Measurements from ENCODE around the gene FGF14.

FGF14 gene

DNA sequence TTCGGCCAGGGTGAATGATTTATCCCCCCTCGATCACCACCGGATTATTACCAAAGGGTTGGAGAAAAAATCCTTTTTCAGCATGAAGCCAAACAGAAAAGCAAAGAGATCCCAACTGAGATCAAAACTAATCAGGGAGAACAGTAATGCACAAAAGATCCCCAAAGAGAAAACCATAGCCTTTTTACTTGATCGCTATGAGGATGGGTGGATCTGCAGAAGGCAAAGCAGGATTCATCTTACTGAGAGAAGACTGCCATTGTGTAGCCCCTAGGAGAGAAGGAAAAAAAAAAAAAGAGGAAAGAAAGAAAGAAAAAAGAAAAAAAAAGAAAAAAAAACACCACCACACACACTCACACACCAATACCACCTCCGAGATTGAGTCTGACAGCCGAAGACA, at the start of gene FGF14:
TSS of gene FGF14 (minus strand) at position 283 of the 400 bp plus-strand sequence.
- FAIRE-seq (no peak), DNase-seq (ENCODE audit: low spot score) (no peak)

DNA sequence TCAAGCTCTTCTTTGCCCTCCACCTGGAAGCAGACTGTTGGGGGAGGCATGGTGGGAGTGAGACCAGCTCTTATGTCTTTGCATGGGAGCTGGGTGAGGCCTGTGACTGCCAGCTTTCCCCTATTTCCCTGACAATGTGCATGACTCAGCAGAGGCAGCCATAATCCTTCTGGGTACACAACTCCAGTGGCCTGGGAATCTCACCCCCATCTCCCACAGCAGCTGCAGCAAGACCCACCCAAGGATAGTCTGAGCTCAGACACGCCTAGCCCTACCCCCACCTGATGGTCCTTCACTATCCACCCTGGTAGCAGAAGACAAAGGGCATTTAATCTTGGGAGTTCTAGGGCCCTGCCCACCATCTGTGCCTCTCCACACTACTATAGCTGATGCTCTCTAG, 41.4 kb upstream of the FGF14 start:
- DNase-seq (ENCODE audit: low spot score), result no peak
- no peak for FAIRE-seq

DNA sequence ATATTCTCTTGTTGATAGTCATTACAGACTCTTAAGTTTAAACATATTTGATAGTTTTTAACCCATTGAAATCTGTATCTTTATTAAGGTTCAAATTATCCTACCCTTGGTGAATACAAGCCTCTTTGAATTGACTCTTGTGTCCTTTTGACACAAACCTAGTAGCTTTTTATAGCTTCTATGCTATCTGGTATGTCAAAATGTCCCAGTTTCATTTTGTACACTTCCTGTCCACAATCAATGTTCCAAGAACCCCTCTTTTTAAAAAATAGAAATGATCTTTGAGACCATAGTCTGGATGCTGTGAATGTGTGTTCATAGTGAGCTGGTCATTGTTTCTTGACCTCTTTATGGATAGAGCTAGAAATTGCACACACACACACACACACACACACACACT, 39.2 kb upstream of the FGF14 start:
- FAIRE-seq (no peak), DNase-seq (ENCODE audit: low spot score) (no peak)

DNA sequence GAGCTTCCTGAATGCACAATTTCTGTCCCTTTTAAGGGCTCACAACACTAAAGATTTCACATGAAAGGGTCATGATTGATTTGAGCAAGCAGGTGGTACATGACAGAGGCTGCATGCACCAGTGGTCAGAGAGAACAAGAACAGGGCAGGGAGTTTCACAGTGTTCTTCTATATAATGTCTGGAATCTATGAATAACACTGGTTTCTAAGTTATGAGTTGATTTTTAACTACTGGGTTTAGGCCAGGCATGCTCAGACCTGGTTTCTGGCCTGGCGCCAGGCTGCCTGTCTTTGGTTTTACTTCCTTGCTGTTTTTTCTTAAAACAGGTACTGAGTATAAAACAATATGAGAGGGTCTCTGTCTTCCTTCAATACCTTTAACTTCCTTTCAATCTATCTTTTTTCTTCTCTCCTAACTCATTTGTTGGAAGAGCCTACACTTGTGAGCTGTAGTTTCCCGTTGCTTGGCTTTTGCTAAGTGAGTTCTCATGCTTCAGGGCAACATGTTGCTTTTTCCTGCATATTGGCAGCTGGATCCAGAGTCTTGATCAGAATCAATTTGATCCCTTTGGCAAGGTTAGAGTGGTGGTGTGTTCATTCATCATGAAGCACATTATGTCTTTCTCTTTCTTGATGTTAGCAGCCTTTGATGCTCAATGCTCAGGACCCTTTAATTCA, 38.5 kb upstream of the FGF14 start:
- DNase-seq (ENCODE audit: low spot score) (peak; percentile 74), FAIRE-seq (peak; percentile 93)

DNA sequence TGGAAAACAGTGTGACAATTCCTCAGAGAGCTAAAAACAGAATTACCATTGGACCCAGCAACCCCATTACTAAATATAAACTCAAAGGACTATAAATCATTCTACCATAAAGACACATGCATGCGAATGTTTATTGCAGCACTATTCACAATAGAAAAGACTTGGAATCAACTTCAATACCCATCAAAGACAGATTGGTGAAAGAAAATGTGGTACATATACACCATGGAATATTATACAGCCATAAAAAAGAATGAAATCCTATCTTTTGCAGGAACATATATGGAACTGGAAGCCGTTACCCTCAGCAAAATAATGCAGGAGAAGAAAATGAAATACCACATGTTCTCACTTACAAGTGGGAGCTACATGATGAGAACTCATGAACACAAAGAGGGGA, 20.8 kb upstream of the FGF14 start:
- DNase-seq (ENCODE audit: low spot score) (no peak), FAIRE-seq (no peak)

DNA sequence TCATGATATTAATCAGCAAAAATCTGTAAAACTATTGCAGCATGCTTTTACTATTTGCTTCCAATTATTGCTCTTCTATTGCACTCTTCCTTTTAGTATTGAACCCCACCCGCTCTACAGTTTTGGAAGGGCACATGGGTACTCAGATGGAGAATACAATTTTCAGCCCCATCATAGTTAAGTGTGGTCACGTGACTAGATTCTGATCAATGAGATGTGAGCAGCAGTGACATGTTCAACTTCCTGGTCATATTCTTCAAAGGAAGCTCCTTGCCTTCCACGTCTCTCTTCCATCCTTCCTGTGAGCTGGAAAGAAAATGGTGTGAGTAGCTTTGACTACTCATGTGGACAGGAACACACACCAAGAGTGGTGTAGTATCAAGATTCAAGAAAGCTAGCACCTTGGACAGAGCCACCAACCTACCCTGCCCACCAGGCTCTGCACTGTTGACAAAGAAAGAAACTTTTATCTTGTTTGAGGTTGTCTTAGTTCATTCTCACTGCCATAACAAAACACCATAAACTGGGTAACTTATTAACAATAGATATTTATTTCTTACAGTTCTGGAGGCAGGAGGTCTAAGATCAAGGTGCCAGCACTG, 3.8 kb upstream of the FGF14 start:
- FAIRE-seq, result no peak
- DNase-seq (ENCODE audit: low spot score), result no peak

DNA sequence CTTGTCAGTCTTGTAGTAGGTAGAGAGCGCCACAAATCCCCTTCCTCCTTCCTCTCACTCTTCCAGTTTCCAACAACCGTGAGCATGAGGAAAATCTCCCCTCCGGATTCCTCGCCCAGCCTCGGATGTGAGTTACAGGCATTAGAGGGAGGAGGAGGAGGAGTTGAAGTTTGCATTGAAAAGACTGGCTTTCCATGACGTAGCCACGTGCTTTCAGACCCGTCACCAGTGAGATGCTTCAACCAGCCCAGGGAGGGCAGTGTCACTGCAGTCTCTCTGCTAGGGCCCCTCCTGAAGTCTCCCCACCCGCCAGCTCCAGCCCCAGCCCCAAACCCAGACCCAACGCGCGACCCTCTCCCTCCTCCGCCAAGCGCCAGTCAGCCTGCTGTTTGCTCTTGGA, 442 bp upstream of the FGF14 start:
- DNase-seq (ENCODE audit: low spot score), result no peak
- FAIRE-seq, result no peak

DNA sequence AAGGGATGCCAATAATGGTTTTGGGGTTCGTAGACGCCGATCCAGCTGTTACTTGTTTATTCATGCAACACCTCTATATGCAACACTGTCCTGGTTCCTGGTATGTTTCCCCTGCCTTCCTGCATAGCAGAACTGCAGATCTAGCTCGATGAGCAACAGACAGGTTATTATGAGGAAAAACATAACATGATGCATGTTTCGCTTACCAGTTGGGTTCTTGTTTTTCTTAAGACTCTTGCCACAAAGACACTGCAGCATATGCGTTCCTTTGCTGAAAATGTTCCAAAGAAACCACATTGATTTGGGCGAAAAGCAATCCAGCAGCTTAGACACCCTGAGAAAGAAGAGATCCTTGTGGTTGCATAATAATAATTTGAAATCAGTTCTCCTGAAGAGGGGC, 583 bp downstream of the FGF14 start:
- no peak for FAIRE-seq
- DNase-seq (ENCODE audit: low spot score), result no peak

DNA sequence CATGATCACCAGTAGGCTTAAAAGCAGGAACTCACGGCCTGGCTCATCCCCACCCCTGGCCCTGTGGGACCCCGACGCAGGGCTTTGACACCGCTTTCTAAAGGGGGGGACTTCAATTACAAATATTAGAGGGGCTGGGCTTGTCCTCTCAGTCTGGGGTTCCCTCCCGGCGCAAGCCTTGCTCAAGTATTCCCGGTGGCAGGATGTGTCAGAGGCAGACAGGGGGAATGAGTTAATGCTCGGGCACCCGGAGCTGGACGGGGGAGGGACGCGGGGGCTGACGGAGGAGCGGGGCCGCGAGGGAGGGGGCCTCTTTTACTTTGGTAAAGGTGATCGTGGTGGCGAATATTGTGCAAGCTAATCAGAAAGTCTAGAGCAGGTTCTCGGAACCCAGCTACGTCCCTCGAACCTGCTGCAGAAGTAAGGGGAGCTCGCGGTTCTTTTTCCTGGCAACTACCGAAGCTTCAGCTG, 1.1 kb downstream of the FGF14 start:
- DNase-seq (ENCODE audit: low spot score), result no peak
- FAIRE-seq, result no peak

DNA sequence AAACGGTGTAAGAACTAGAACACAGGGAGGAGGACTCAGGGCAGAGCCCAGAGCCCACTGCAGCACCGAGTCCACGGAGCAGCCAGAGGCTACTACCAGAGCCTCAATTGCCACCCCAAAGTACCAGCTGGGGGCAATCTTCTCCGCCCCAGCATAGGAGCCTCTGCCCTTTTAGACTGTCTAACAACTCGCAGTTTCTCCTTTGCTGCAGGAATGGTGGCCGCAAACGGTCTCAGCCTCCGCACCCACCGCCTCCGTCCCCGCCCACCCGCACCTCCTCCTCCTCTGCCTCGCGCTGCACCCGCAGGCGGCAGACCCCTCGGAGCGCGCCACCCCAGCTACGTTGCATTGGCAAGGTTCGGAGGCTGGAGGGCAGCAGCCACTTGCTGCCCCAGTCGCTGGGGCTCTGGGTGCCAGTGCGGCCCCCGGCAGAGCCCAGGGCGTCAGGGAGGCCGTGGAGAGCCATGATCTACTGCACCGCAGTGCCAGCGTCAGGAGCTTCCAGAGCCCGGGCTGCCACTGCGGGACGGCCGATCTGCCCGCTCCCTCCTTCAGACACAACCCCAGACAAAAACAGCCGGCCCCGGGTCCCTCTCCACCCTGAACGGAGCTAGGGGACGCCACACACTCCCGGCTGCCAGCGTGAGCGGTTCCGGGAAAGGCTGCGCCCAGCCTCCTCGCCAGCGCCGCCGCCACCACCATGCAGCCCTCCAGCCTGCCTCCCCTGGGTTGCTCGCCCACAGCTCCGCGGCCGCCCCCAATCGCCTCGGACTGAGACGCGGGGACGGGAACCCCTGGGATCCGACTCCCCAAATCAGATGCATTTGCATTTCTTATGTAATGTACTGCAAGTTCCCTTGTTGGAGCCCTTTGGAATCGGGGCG, 1.8 kb downstream of the FGF14 start:
- no peak for DNase-seq (ENCODE audit: low spot score)
- no peak for FAIRE-seq

DNA sequence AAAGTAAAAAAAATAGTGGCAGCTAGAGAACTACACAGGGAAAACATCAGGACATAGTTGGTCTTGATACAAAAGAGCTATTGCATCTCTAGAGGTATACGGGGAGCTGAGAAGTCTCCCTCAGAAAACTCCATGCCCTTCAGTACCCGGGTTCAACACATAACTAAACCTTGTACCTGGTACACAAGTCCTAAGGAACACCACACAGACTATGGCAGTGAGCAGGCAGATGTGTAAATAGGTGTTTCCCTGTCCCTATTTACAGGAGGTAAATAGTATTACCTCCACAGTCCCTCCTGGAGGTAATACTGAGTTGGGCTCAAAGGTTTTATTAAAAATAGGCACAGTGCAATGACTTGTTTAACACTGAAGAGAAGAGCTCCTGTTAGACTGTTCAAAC, 5.9 kb downstream of the FGF14 start:
- FAIRE-seq, result no peak
- DNase-seq (ENCODE audit: low spot score), result no peak

DNA sequence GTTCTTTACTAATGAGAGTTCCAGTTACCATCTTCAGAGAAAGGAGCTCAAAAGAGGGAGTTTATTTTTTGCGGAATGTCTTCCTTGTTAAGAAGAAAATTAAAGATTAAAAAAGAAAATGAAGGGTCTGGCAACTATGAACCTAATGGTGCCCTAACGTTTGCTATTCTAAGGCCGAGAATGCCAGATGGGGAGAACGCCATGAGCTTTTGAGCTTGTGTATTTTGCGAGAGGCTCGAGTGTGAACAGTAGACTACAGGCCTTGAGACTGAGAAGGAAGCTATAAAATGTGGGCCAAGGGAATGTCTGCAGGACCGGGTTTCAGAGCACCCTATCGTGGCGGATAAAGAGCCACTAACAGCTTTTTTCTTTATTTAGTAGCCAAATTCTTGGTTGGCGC, 6.7 kb downstream of the FGF14 start:
- DNase-seq (ENCODE audit: low spot score), result no peak
- FAIRE-seq, result no peak

DNA sequence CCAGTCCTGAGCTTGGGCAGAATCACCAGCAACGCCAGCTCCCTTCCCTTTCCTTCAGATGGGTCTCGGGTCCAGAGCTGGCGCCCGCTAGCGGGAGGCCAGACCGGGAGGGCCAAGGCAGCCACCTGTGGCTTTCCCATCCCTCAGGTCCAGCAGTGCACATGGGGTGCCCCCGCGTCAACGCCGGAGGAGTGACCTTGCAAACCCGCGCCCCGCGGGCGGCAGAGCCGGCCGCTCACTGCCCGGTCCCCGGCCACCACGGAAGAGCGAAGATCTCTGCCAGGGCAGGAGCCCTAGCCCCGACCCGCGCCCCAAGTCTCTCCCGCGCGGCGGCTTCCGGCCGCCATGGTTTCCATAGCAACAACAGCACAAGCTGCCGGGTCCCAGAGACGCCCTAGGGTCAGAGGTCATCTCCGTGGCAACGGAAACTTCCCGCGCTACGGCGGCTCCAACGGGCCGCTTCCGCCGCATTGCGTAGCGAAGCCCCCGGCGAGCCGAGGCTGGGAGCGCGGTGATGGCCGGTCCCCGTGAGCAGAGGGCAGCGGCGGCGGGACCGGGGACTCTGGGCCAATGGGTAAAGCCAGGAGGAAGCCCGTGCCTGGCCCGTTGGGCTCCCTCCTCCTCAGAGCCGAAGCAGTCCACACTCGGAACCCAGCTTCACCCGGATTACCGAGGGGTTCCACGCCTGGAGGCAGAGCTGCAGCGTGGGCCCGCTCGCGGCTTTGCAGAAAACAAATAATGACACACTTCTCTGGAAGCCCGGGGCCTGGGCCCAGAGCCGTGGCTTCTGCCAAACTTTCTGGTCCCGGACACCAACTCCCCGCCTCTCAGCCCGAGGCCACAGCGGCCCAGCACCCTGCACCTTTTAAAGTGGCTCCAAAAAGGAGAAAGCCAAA, 7.4 kb downstream of the FGF14 start:
- no peak for DNase-seq (ENCODE audit: low spot score)
- no peak for FAIRE-seq

DNA sequence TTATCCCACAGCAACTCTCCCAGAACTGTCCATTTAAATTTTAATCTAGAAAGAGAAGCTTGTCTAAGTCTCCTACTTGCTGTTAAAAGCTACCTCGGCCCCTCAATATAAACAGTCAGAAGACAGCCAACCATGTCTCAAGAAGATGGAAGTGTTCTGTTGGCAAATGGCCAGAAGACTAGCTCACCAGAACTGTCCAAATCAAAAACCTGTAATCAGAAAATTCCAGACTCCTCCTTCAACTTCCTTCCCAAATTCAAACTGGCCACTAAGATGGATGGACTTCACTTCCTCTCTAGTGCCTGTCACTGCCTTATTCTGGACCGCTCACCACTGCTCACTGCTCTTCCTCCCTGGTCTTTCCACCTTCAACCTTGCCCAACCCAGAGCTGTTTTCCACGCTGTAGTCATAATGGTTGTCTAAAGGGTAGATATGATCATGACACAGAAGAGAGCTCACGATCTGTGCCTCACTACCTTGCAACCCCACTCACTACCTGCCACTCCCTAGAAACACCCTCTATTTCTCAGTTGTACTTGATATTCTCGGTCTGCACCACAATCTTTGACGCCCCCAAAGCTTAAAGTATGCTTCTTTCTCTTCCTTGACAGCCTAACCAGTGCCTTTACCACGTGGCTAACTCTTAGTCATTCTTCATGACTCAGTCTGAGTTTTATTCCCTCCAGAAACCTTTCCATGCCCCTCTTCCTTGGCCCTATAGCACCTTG, 9.2 kb downstream of the FGF14 start:
- DNase-seq (ENCODE audit: low spot score) (no peak), FAIRE-seq (no peak)

DNA sequence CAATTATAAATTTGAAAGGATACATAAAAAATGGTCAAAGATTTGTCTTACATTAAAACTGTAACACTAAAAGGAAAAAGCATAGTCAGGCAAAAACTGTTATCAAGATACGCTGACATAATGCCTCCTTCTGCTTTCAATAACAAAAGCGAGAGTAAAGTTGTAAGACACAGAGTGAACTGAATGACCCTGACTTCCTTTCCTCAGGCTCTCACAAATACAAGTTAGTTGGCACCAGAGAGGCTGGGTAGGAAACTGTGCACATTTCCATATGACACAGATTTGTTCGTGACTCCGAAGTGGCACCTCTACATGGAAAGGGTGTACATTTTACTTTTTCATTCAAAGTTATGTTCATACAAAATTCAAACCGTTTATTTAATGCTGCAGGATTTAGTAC, 15.4 kb downstream of the FGF14 start:
- FAIRE-seq (no peak), DNase-seq (ENCODE audit: low spot score) (no peak)

DNA sequence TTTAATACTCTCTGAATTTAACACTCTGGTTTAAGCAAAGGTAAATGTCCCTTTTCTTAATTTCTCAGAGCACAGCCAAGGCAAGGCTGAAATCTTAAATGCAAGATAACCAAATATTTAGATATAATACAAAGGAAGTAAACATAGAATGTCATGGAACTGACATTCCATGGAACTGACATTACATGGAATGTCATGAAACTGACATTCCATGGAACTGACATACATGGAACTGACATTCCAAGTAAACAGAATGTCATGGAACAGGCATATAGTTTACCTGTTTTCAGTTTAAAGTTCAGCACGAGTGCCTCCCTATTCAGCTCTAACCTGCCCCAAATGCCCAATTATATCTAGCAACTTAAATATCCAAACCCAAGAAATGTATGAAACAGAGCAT, 21.8 kb downstream of the FGF14 start:
- no peak for FAIRE-seq

DNA sequence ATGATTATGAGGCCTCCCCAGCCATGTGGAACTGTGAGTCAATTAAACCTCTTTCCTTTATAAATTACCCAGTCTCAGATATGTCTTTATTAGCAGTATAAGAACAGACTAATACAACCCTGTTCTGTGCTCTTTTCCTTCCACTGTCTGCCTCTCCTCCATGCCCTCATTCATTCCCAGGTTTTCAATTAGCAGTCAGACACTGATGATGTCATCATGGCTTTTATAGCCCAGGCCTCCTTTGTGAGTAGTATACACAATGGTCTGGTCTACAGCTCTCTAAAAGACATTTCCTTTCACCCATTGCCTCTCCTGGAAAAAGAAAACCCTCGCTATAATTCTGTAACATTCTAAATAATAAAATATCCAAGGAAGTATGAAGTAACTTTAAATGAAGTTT, 25.5 kb downstream of the FGF14 start:
- FAIRE-seq (no peak), DNase-seq (ENCODE audit: low spot score) (no peak)

More for the DNA sequence above, 21.8 kb downstream of the FGF14 start:
- DNase-seq (ENCODE audit: low spot score), result no peak

DNA sequence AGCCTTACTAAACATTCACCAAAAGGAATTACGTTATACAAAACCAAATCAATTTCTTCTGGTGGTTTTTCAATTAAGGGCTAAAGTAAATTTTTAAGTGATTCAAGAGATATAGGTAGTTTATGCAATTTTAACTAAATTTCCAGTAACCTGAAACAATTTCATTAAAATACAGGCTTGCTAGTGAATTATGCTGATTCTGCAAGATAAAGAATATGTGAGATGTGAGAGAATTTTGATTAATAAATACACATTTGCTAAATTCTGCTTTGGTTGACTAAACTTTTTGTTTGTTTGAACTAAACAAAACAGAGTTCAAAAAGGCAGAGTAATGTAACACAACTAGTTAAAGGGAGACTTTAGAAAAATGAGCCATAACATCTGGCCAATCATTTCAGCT, 27.1 kb downstream of the FGF14 start:
- FAIRE-seq (no peak), DNase-seq (ENCODE audit: low spot score) (no peak)

DNA sequence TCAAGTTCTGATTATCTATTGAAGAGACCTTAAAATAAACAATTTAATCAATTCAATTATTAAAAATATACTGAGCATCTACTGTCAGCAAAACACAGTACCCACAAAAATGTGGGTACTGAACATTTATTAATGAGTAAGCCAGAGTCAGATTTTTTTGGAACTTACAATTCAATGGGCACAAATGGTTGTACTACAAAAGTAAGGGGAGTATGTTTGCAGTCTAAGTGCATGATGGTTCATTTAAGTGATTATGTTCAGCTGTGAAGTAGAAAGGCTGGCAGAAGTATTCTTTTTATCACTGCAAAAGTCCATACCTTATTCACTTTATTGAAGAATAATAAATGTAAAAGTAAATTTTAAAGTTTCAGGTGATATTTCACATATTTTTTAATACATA, 27.6 kb downstream of the FGF14 start:
- FAIRE-seq, result no peak

DNA sequence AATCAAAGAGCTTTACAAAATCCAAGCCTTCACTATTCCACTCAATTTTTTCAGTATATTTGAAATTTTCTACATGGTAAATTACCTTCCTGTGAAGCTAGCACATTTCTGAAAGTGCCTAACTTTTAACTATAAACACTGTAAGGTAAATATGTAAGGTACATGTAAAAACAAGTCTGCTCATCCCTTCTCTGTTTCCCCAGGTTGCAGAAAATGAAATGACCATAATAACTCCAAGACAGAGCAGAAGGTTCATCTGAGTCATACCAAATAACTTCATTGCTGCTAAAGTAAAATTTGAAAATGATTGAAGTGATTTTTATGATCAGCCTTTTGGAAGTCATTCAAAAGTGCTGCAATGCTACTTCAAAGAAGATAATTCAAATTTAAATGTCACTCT, 28.6 kb downstream of the FGF14 start:
- no peak for DNase-seq (ENCODE audit: low spot score)
- no peak for FAIRE-seq

More for the DNA sequence above, 27.6 kb downstream of the FGF14 start:
- no peak for DNase-seq (ENCODE audit: low spot score)

DNA sequence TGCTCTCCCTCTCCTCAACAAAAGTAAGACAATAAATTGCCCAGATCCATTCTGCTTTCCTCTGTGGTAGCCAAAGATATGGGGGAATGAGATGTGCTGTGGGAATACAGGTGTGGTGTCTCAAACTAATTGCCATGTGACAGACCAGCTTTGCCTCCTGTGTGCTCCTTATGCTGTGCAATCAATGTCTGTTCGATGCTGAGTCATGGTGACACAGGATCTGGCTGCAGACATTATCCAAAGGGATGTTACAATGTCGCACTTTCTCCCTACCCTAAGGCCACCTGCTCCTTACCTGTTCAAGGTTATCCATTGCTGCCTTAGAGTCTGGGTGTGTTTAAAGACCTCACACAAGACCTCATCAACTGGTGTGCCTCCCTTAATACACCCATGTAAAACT, 32.5 kb downstream of the FGF14 start:
- DNase-seq (ENCODE audit: low spot score), result no peak
- FAIRE-seq, result no peak
